ENCODE measurements around the gene MALAT1. TPM values are rescaled to one million over a fixed set of nuclear protein-coding genes. Genes with fewer than 3 reads are reported as not detected.

MALAT1 gene
- total RNA-seq, 1 donor from 2014 or later: 16,459 TPM

GRCh38 chr11:65492387-65492636 lies 6.5 kb upstream of the MALAT1 start:
- Histone ChIP-seq H3K9me3 (no peaks in the 10 kb centered on the region), H3K27ac (peak overlapping the region; percentile 100), H3K27me3 (no peaks in the 10 kb centered on the region), H3K4me1 (peaks cover 92% of the 10 kb centered on the region), H3K36me3 (no peaks in the 10 kb centered on the region), H3K4me3 (peak overlapping the region in 1 of 2 donors; percentile 7)
- intact Hi-C loops (cut with DNase I): no loop called here
- TF ChIP-seq POLR2A (IDR thresholded peaks at IDR 0.05) (no peak), CTCF (IDR thresholded peaks at IDR 0.05) (no peak), POLR2AphosphoS5 (IDR thresholded peaks at IDR 0.05; ENCODE audit: insufficient read depth in 1 of 2, low read depth in 1 of 2) (no peak)
- DNase-seq (ENCODE audit: extremely low spot score in 2 of 2): no peak

GRCh38 chr11:65492637-65493366 lies 6.0 kb upstream of the MALAT1 start:
- peaks cover 91% of the 10 kb centered on the region for H3K4me1 ChIP-seq
- TF ChIP-seq CTCF (IDR thresholded peaks at IDR 0.05) (no peak), POLR2AphosphoS5 (IDR thresholded peaks at IDR 0.05; ENCODE audit: insufficient read depth in 1 of 2, low read depth in 1 of 2) (peak; percentile 54 to 87), POLR2A (IDR thresholded peaks at IDR 0.05) (no peak)
- intact Hi-C loops (cut with DNase I): no loop called here
- DNase-seq (ENCODE audit: extremely low spot score in 2 of 2): no peak
- no peaks in the 10 kb centered on the region for H3K36me3 ChIP-seq
- peak overlapping the region; percentile 7 to 8 for H3K4me3 ChIP-seq
- H3K27me3 ChIP-seq: no peaks in the 10 kb centered on the region
- H3K9me3 ChIP-seq: no peaks in the 10 kb centered on the region
- peak overlapping the region; percentile 100 for H3K27ac ChIP-seq

GRCh38 chr11:65493367-65494176 lies 5.3 kb upstream of the MALAT1 start:
- peak in 1 of 2 donors; percentile 94 for DNase-seq (ENCODE audit: extremely low spot score in 2 of 2)
- TF ChIP-seq POLR2A (IDR thresholded peaks at IDR 0.05): no peak
- no peak for TF ChIP-seq CTCF (IDR thresholded peaks at IDR 0.05)
- TF ChIP-seq POLR2AphosphoS5 (IDR thresholded peaks at IDR 0.05; ENCODE audit: insufficient read depth in 1 of 2, low read depth in 1 of 2): peak; percentile 13 to 88
- intact Hi-C loops (cut with DNase I): no loop called here

GRCh38 chr11:65496304-65497140 lies 2.3 kb upstream of the MALAT1 start:
- Histone ChIP-seq H3K27ac (peak overlapping the region; percentile 100), H3K4me1 (peaks cover 54% of the 10 kb centered on the region), H3K4me3 (peak overlapping the region; percentile 42 to 77), H3K27me3 (no peaks in the 10 kb centered on the region), H3K36me3 (peaks cover 3 to 6% of the 10 kb centered on the region in 2 donors), H3K9me3 (no peaks in the 10 kb centered on the region)
- DNase-seq (ENCODE audit: extremely low spot score in 2 of 2): no peak
- no peak for TF ChIP-seq CTCF (IDR thresholded peaks at IDR 0.05)
- peak in 1 of 2 donors; percentile 13 for TF ChIP-seq POLR2A (IDR thresholded peaks at IDR 0.05)
- intact Hi-C loops (cut with DNase I): no loop called here

More at GRCh38 chr11:65493367-65494176, 5.3 kb upstream of the MALAT1 start:
- Histone ChIP-seq H3K9me3 (no peaks in the 10 kb centered on the region), H3K4me1 (peaks cover 83% of the 10 kb centered on the region), H3K36me3 (no peaks in the 10 kb centered on the region), H3K27me3 (no peaks in the 10 kb centered on the region), H3K4me3 (peak overlapping the region; percentile 7 to 8), H3K27ac (peak overlapping the region; percentile 100)
